HG02852 (cell line): ENCODE measurements around the gene RALGPS2.

Experiments used
- ATAC-seq: cut with Tn5 transposase; IDR thresholded peaks from one replicate; pipeline ENCODE4 v1.9.1; 2021; ENCODE audit warnings: mild to moderate bottlenecking, moderate library complexity; ENCODE audit not compliant: unreplicated experiment

RALGPS2 gene

GRCh38 chr1:178960482-178961240 is 235.6 kb downstream of the RALGPS2 start:
- ATAC-seq, result no peak

- no peak for ATAC-seq
Observed at GRCh38 chr1:178961331-178961730, 236.3 kb downstream of the RALGPS2 start.

- no peak for ATAC-seq
Observed at GRCh38 chr1:178961868-178962267, 236.8 kb downstream of the RALGPS2 start.

- ATAC-seq, result no peak
Observed at GRCh38 chr1:178962853-178963711, 238.0 kb downstream of the RALGPS2 start.

- ATAC-seq, result no peak
Observed at GRCh38 chr1:178964469-178965330, 239.7 kb downstream of the RALGPS2 start.

GRCh38 chr1:178966312-178966711 is 241.3 kb downstream of the RALGPS2 start:
- ATAC-seq, result no peak

GRCh38 chr1:178969226-178969987 is 244.4 kb downstream of the RALGPS2 start:
- ATAC-seq, result no peak

- ATAC-seq, result no peak
Observed at GRCh38 chr1:178970184-178970583, 245.1 kb downstream of the RALGPS2 start.
